H1 (cell line): ENCODE results near the gene EOGT. TPM values are rescaled to one million over a fixed set of nuclear protein-coding genes. Genes with fewer than 3 reads are reported as not detected.

ENCODE experiments used
- CTCF ChIA-PET: fragments of 300-600 bp; sonication (Branson Sonifier 250); formaldehyde crosslinking; loops from one replicate; lab custom pipeline; 2021; ENCODE audit not compliant: partially characterized antibody; lab: Charles Lee
- POLR2A ChIA-PET: fragments of 300-600 bp; sonication (Branson Sonifier 250); formaldehyde crosslinking; loops from one replicate; lab custom pipeline; 2021; ENCODE audit warnings: inconsistent platforms; ENCODE audit not compliant: partially characterized antibody; lab: Charles Lee
- DNase-seq, 2 experiments: peaks; one replicate each; pipeline versions ENCODE4 v3.0.0 to v3.0.0-alpha.2; 2010 to 2022; ENCODE audit warnings: low spot score in 2 of 2, low read depth in 1 of 2, mixed read lengths in 1 of 2
- FAIRE-seq: peaks from 2 replicates; lab custom pipeline; 2011; peaks lifted over from hg19 to GRCh38; lab: Jason Lieb, UNC
- H2AFZ ChIP-seq: 2 replicates; pipeline ENCODE4 v1.8.1; 2012; ENCODE audit warnings: low read length, inconsistent platforms
- H2AK5ac ChIP-seq: 2 replicates; pipeline ENCODE4 v1.6.1; 2013; ENCODE audit warnings: low read depth, low read length
- H2BK120ac ChIP-seq: replicated peaks from 2 replicates; pipeline ENCODE3; 2013; ENCODE audit warnings: low read depth, low read length, inconsistent platforms
- H2BK12ac ChIP-seq: 2 replicates; pipeline ENCODE4 v1.6.1; 2013; ENCODE audit warnings: low read depth, low read length
- H2BK15ac ChIP-seq: 2 replicates; pipeline ENCODE4 v1.6.1; 2013; ENCODE audit warnings: low read length
- H2BK20ac ChIP-seq: 2 replicates; pipeline ENCODE4 v1.6.1; 2013; ENCODE audit warnings: low read length
- H2BK5ac ChIP-seq: 2 replicates; pipeline ENCODE4 v1.6.1; 2013; ENCODE audit warnings: low read depth, low read length
- H3K14ac ChIP-seq: 2 replicates; pipeline ENCODE4 v1.6.1; 2013; ENCODE audit warnings: inconsistent platforms; ENCODE audit not compliant: insufficient read length
- H3K18ac ChIP-seq: 2 replicates; pipeline ENCODE4 v1.6.1; 2013; ENCODE audit warnings: low read length; ENCODE audit errors: extremely low read depth
- H3K23ac ChIP-seq: 2 replicates; pipeline ENCODE4 v1.6.1; 2013; ENCODE audit warnings: inconsistent platforms; ENCODE audit not compliant: insufficient read length
- H3K23me2 ChIP-seq: 2 replicates; pipeline ENCODE4 v1.6.1; 2013; ENCODE audit warnings: low read depth, low read length
- H3K27ac ChIP-seq: 2 replicates; pipeline ENCODE4 v1.6.1; 2011; ENCODE audit warnings: low read depth, low read length, inconsistent platforms
- H3K27me3 ChIP-seq, 4 experiments: replicated peaks in 1 of 4; 1 replicate in 1 of 4; 2 replicates in 3 of 4; pipeline versions ENCODE4 v1.6.1 to v1.8.1; 2011 to 2013; ENCODE audit warnings: low read length in 3 of 4, mild to moderate bottlenecking in 3 of 4, inconsistent platforms in 2 of 4, mixed read lengths in 2 of 4, moderate library complexity in 1 of 4; ENCODE audit not compliant: control insufficient read depth in 3 of 4, insufficient read depth in 3 of 4; ENCODE audit errors: extremely low read depth in 1 of 4
- H3K36me3 ChIP-seq, 4 experiments: 2 replicates each; pipeline versions ENCODE4 v1.6.1 to v1.8.1; 2011 to 2013; ENCODE audit warnings: mild to moderate bottlenecking in 4 of 4, low read length in 3 of 4, moderate library complexity in 2 of 4, control low read depth in 1 of 4, inconsistent platforms in 1 of 4; ENCODE audit not compliant: insufficient read depth in 4 of 4, control insufficient read depth in 2 of 4
- H3K4ac ChIP-seq: replicated peaks from 2 replicates; pipeline ENCODE3; 2013; ENCODE audit warnings: low read length, low read depth, mixed read lengths, inconsistent platforms; ENCODE audit not compliant: insufficient read length
- H3K4me1 ChIP-seq, 4 experiments: replicated peaks in 1 of 4; 1 replicate in 1 of 4; 2 replicates in 3 of 4; pipeline versions ENCODE4 v1.6.1 to v1.8.1; 2011 to 2013; ENCODE audit warnings: low read length in 3 of 4, inconsistent platforms in 2 of 4, mixed read lengths in 1 of 4; ENCODE audit not compliant: insufficient read depth in 4 of 4, control insufficient read depth in 3 of 4
- H3K4me2 ChIP-seq, 2 experiments: 2 replicates each; pipeline versions ENCODE4 v1.6.1 to v1.8.1; 2011 to 2013; ENCODE audit warnings: low read depth in 2 of 2, low read length in 2 of 2, control low read depth in 1 of 2, inconsistent platforms in 1 of 2, mild to moderate bottlenecking in 1 of 2; ENCODE audit not compliant: insufficient read depth in 1 of 2
- H3K4me3 ChIP-seq, 4 experiments: fragments of 200-600, 300-600 bp in 1 of 4; sonication (generic), shearing (Covaris generic), sonication (Bioruptor Twin) in 1 of 4; 2 replicates each; pipeline versions ENCODE4 v1.5.1 to v1.8.1; 2011 to 2016; ENCODE audit warnings: low read length in 4 of 4, low read depth in 3 of 4, control low read depth in 2 of 4, inconsistent platforms in 2 of 4, mild to moderate bottlenecking in 2 of 4, mixed read lengths in 1 of 4, moderate library complexity in 1 of 4; ENCODE audit not compliant: insufficient read depth in 2 of 4; ENCODE audit errors: extremely low read depth in 1 of 4
- H3K56ac ChIP-seq: replicated peaks from 2 replicates; pipeline ENCODE3; 2013; ENCODE audit warnings: low read depth, mild to moderate bottlenecking, mixed read lengths, low read length, inconsistent platforms; ENCODE audit not compliant: insufficient read length
- H3K79me1 ChIP-seq: 2 replicates; pipeline ENCODE4 v1.6.1; 2013; ENCODE audit warnings: low read depth, low read length, control low read depth
- H3K79me2 ChIP-seq, 2 experiments: 2 replicates each; pipeline versions ENCODE4 v1.6.1 to v1.8.1; 2012 to 2013; ENCODE audit warnings: low read length in 2 of 2, mild to moderate bottlenecking in 2 of 2, inconsistent platforms in 1 of 2; ENCODE audit not compliant: insufficient read depth in 2 of 2, control insufficient read depth in 1 of 2
- H3K9ac ChIP-seq, 4 experiments: replicated peaks in 1 of 4; 1 replicate in 1 of 4; 2 replicates in 3 of 4; pipeline versions ENCODE4 v1.6.1 to v1.8.1; 2011 to 2013; ENCODE audit warnings: low read depth in 3 of 4, low read length in 3 of 4, control low read depth in 2 of 4, mild to moderate bottlenecking in 2 of 4, moderate library complexity in 2 of 4, inconsistent platforms in 1 of 4; ENCODE audit errors: extremely low read depth in 1 of 4
- H3K9me3 ChIP-seq, 2 experiments: 2 replicates each; pipeline versions ENCODE4 v1.6.1 to v1.8.1; 2012 to 2013; ENCODE audit warnings: mild to moderate bottlenecking in 2 of 2, moderate library complexity in 2 of 2, control low read depth in 1 of 2, inconsistent platforms in 1 of 2, low read depth in 1 of 2, low read length in 1 of 2, mixed read lengths in 1 of 2; ENCODE audit not compliant: insufficient read depth in 2 of 2
- H4K20me1 ChIP-seq, 2 experiments: replicated peaks in 1 of 2; 2 replicates each; pipeline versions ENCODE3 to v1.8.1; 2011 to 2013; ENCODE audit warnings: inconsistent platforms in 2 of 2, low read length in 2 of 2, mild to moderate bottlenecking in 1 of 2; ENCODE audit not compliant: insufficient read depth in 2 of 2, control insufficient read depth in 1 of 2
- H4K5ac ChIP-seq: 2 replicates; pipeline ENCODE4 v1.6.1; 2013; ENCODE audit warnings: low read length, low read depth, mixed read lengths, inconsistent platforms; ENCODE audit not compliant: insufficient read length
- H4K8ac ChIP-seq: 2 replicates; pipeline ENCODE4 v1.8.0; 2013; ENCODE audit warnings: mild to moderate bottlenecking, moderate library complexity, low read length, inconsistent platforms; ENCODE audit not compliant: insufficient read depth; ENCODE audit errors: extremely low read depth
- H4K91ac ChIP-seq: replicated peaks from 2 replicates; pipeline ENCODE3; 2013; ENCODE audit warnings: low read length, mixed read lengths, inconsistent platforms; ENCODE audit not compliant: insufficient read length
- FOSL1 ChIP-seq: IDR thresholded peaks from 2 replicates; pipeline ENCODE4 v1.6.1; 2011; ENCODE audit warnings: mild to moderate bottlenecking, low read depth, low read length, moderate library complexity; ENCODE audit not compliant: insufficient read depth
- POLR2A ChIP-seq, 2 experiments: IDR thresholded peaks; 1 replicate in 1 of 2; 2 replicates in 1 of 2; pipeline ENCODE4 v1.6.1; 2011; ENCODE audit warnings: low read depth in 2 of 2, low read length in 2 of 2, mild to moderate bottlenecking in 2 of 2; ENCODE audit errors: control extremely low read depth in 1 of 2
- WGBS, 2 experiments: shearing (Covaris generic) in 1 of 2; methylation state at CpG; one replicate each; pipeline versions ENCODE4 v1.1.6 to v1.1.7; 2013 to 2015; ENCODE audit warnings: low lambda C conversion rate in 2 of 2, mixed read lengths in 2 of 2, inconsistent platforms in 1 of 2, low coverage in 1 of 2, missing lambda C conversion rate in 1 of 2; ENCODE audit not compliant: insufficient replicate concordance in 2 of 2, insufficient coverage in 1 of 2, insufficient read length in 1 of 2; ENCODE audit errors: extremely low coverage in 1 of 2, missing lambda C conversion rate in 1 of 2; 5-methylcytosine and 5-hydroxymethylcytosine counted together
- polyA plus RNA-seq, 7 experiments: library from polyadenylated mRNA; depleted of rRNA in 3 of 7; stranded (reverse) in 5 of 7; unstranded in 2 of 7; fragments of >200 nt in 5 of 7; fragments of 200-250 nt in 2 of 7; gene quantifications; 1 replicate in 5 of 7; 2 replicates in 1 of 7; 4 replicates in 1 of 7; pipeline versions ENCODE4 v1.2.1 to v1.2.3, GENCODE V29; 2011 to 2013; ENCODE audit warnings: missing spikeins in 2 of 7, mixed read lengths in 2 of 7
- total RNA-seq: library from RNA; stranded (reverse); fragmentation: NEBNext Ultra II Directional; extraction: Animal tissue kit (Norgen Biotek cat#: 25700); gene quantifications from 2 replicates; pipeline ENCODE4 v1.2.1, GENCODE V29; 2021

EOGT gene
- total and polyA plus RNA-seq, 2 of the 8 experiments (the other 6 are each of a cell fraction or from before 2014, with no cell fraction given), result 6.7 to 20.7 TPM

- no peak overlapping the region for H2AK5ac ChIP-seq
- peaks cover 4% of the 10 kb centered on the region for H3K23me2 ChIP-seq
- H3K4ac ChIP-seq, result no peak overlapping the region
- POLR2A ChIA-PET, result interaction anchor here (0.8 to 2.9 kb wide), 5 partner anchors 10 to 40 kb away, joined by 3 to 19 read pairs (median 3); partner anchors contain the start of gene TMF1
- H2BK12ac ChIP-seq, result peak overlapping the region; percentile 50; the same call in 1 of the 2 replicates
- H2AFZ ChIP-seq, result no peak overlapping the region
- H2BK120ac ChIP-seq, result no peak overlapping the region
- no peak overlapping the region for H2BK5ac ChIP-seq
- H3K4me1 ChIP-seq, result peaks cover 6 to 19% (median 9%) of the 10 kb centered on the region in 4 experiments
- no peak for FAIRE-seq
- H3K27me3 ChIP-seq, result peaks cover 0 to 4% (median 0%) of the 10 kb centered on the region in 4 experiments; a peak in 2 of 7 replicates
- peak overlapping the region; percentile 41; the same call in 1 of the 2 replicates for H2BK15ac ChIP-seq
- no peaks in the 10 kb centered on the region for H3K9me3 ChIP-seq
- H4K8ac ChIP-seq, result no peak overlapping the region
- H3K36me3 ChIP-seq, result no peaks in the 10 kb centered on the region; a peak in 1 of 8 replicates
- no peak overlapping the region for H2BK20ac ChIP-seq
- H4K5ac ChIP-seq, result no peak overlapping the region
- H3K18ac ChIP-seq, result peak overlapping the region; percentile 39; the same call in 1 of the 2 replicates
- TF ChIP-seq POLR2A (IDR thresholded peaks at IDR 0.05; ENCODE audit: control extremely low read depth in 1 of 2, low read depth in 2 of 2, low read length in 2 of 2), result peak in 1 of 2 experiments; percentile 28; a peak in 1 of 3 replicates
- TF ChIP-seq FOSL1, result no peak
- TF ChIP-seq, all 59 proteins: peak for 1
- Histone ChIP-seq H3K4me3 (peak overlapping the region; percentile 38 to 82 (median 56); a peak in 7 of 8 replicates), H4K91ac (no peak overlapping the region), H4K20me1 (no peaks in the 10 kb centered on the region), H3K14ac (no peak overlapping the region), H3K56ac (no peak overlapping the region), H3K9ac (peak overlapping the region in 2 of 4 experiments; percentile 71 to 74; a peak in 2 of 7 replicates), H3K23ac (no peak overlapping the region), H3K79me1 (no peaks in the 10 kb centered on the region), H3K27ac (no peak overlapping the region), H3K79me2 (no peaks in the 10 kb centered on the region), H3K4me2 (peak overlapping the region; percentile 44 to 69)
- WGBS, 2 experiments, result 66% methylated on average over 22 of the region's 22 CpGs; no CpG with 5 or more reads in 1 of the 2 experiments
- CTCF ChIA-PET, result interaction anchor here (1.0 to 1.5 kb wide), 3 partner anchors 26 to 41 kb away, joined by 3 to 4 read pairs (median 3); no protein-coding TSS in a partner anchor
- no peak for DNase-seq
Measured at GRCh38 chr3:69012100-69012799, 1.2 kb downstream of the EOGT start.
